ENCODE results near the gene DIS3L2. TPM values are rescaled to one million over a fixed set of nuclear protein-coding genes. Genes with fewer than 3 reads are reported as not detected.

The DIS3L2 gene
- total RNA-seq, 2 donors from 2014 or later = 33.5 to 35.5 TPM

- intact Hi-C loops (cut with DNase I, micrococcal nuclease) = no loop called here
- DNase-seq = no peak
These were observed 302.6 kb downstream of the DIS3L2 start for GRCh38 chr2:232264081-232264480.

GRCh38 chr2:232265329-232265728 is 303.8 kb downstream of the DIS3L2 start:
- no peak for DNase-seq
- ATAC-seq = no peak
- intact Hi-C loops (cut with DNase I, micrococcal nuclease) = no loop called here

More at GRCh38 chr2:232264081-232264480, 302.6 kb downstream of the DIS3L2 start:
- no peak for ATAC-seq

- DNase-seq (no peak), ATAC-seq (no peak)
- intact Hi-C loops (cut with DNase I, micrococcal nuclease) = no loop called here
These were observed 307.2 kb downstream of the DIS3L2 start for GRCh38 chr2:232268636-232269165.

- intact Hi-C loops (cut with DNase I, micrococcal nuclease) = no loop called here
- ATAC-seq (no peak), DNase-seq (no peak)
These were observed 308.4 kb downstream of the DIS3L2 start for GRCh38 chr2:232269867-232270266.

- DNase-seq = no peak
- intact Hi-C loops (cut with DNase I, micrococcal nuclease) = no loop called here
- no peak for ATAC-seq
These were observed 312.6 kb downstream of the DIS3L2 start for GRCh38 chr2:232273903-232274643.

GRCh38 chr2:232275670-232276069 is 314.2 kb downstream of the DIS3L2 start:
- intact Hi-C loops (cut with DNase I, micrococcal nuclease) = no loop called here
- ATAC-seq (no peak), DNase-seq (no peak)

GRCh38 chr2:232276084-232276732 is 314.7 kb downstream of the DIS3L2 start:
- no peak for DNase-seq
- intact Hi-C loops (cut with DNase I, micrococcal nuclease) = no loop called here

GRCh38 chr2:232276733-232277313 is 315.3 kb downstream of the DIS3L2 start:
- intact Hi-C loops (cut with DNase I, micrococcal nuclease) = no loop called here
- ATAC-seq (no peak), DNase-seq (no peak)

More at GRCh38 chr2:232276084-232276732, 314.7 kb downstream of the DIS3L2 start:
- no peak for ATAC-seq

- intact Hi-C loops (cut with DNase I, micrococcal nuclease) = no loop called here
These were observed 317.0 kb downstream of the DIS3L2 start for GRCh38 chr2:232278534-232278933.

GRCh38 chr2:232280341-232280740 is 318.8 kb downstream of the DIS3L2 start:
- no peak for DNase-seq
- ATAC-seq = no peak
- intact Hi-C loops (cut with DNase I, micrococcal nuclease) = no loop called here

More at GRCh38 chr2:232278534-232278933, 317.0 kb downstream of the DIS3L2 start:
- DNase-seq (no peak), ATAC-seq (no peak)

GRCh38 chr2:232281858-232282507 is 320.5 kb downstream of the DIS3L2 start:
- no peak for DNase-seq
- intact Hi-C loops (cut with DNase I, micrococcal nuclease) = no loop called here
- no peak for ATAC-seq

- intact Hi-C loops (cut with DNase I, micrococcal nuclease) = no loop called here
- no peak for DNase-seq
- no peak for ATAC-seq
These were observed 321.1 kb downstream of the DIS3L2 start for GRCh38 chr2:232282508-232283055.

GRCh38 chr2:232286001-232286868 is 324.7 kb downstream of the DIS3L2 start:
- ATAC-seq (no peak), DNase-seq (no peak)
- intact Hi-C loops (cut with DNase I, micrococcal nuclease) = no loop called here

- DNase-seq (no peak), ATAC-seq (no peak)
- intact Hi-C loops (cut with DNase I, micrococcal nuclease) = no loop called here
These were observed 325.8 kb downstream of the DIS3L2 start for GRCh38 chr2:232287316-232287715.

GRCh38 chr2:232288489-232289030 is 327.0 kb downstream of the DIS3L2 start:
- DNase-seq (no peak), ATAC-seq (no peak)
- intact Hi-C loops (cut with DNase I, micrococcal nuclease) = no loop called here

- intact Hi-C loops (cut with DNase I, micrococcal nuclease) = no loop called here
- no peak for ATAC-seq
These were observed 329.2 kb downstream of the DIS3L2 start for GRCh38 chr2:232290668-232291067.

GRCh38 chr2:232291343-232291742 is 329.8 kb downstream of the DIS3L2 start:
- intact Hi-C loops (cut with DNase I, micrococcal nuclease) = no loop called here
- DNase-seq = no peak

More at GRCh38 chr2:232290668-232291067, 329.2 kb downstream of the DIS3L2 start:
- no peak for DNase-seq

More at GRCh38 chr2:232291343-232291742, 329.8 kb downstream of the DIS3L2 start:
- no peak for ATAC-seq
